Panc1 (cell line): ENCODE results near the gene OSBP2. TPM values are rescaled to one million over a fixed set of nuclear protein-coding genes. Genes with fewer than 3 reads are reported as not detected.

Experiments
- ATAC-seq: fragments of 200-7000 bp; cut with Tn5 transposase; 2 replicates; pipeline ENCODE4 v1.9.1; 2020; ENCODE audit warnings: mild to moderate bottlenecking, moderate library complexity
- BruUV-seq: library from RNA; stranded (reverse); fragments of 400-500 nt; replicated peaks from 2 replicates; lab custom pipeline; 2021; lab: Mats Ljungman, UMichigan
- CTCF ChIA-PET: fragments of 300-600 bp; sonication (Branson Sonifier 250); formaldehyde crosslinking; loops from one replicate; lab custom pipeline; 2022; ENCODE audit warnings: antibody characterized with exemption; lab: Charles Lee
- POLR2A ChIA-PET: fragments of 300-600 bp; sonication (Branson Sonifier 250); formaldehyde crosslinking; loops from one replicate; lab custom pipeline; 2022; ENCODE audit warnings: antibody characterized with exemption; lab: Charles Lee
- DNase-seq: peaks from one replicate; pipeline ENCODE4 v3.0.0-alpha.2; 2010; ENCODE audit warnings: low read depth, low spot score
- H3K27ac ChIP-seq: 2 replicates; pipeline ENCODE4 v1.5.1; 2011; ENCODE audit warnings: mild to moderate bottlenecking, low read length, inconsistent platforms
- H3K27me3 ChIP-seq: fragments of 200-500 bp; sonication (Bioruptor generic); 2 replicates; pipeline ENCODE4 v1.6.0; 2014; ENCODE audit warnings: low read length, inconsistent platforms; ENCODE audit not compliant: control insufficient read depth, insufficient read depth
- H3K36me3 ChIP-seq: fragments of 200-500 bp; sonication (Bioruptor generic); 2 replicates; pipeline ENCODE4 v1.5.1; 2014; ENCODE audit warnings: inconsistent platforms, mild to moderate bottlenecking, low read length, moderate library complexity; ENCODE audit not compliant: control insufficient read depth, insufficient read depth
- H3K4me1 ChIP-seq: 2 replicates; pipeline ENCODE4 v1.5.1; 2011; ENCODE audit warnings: inconsistent platforms, mild to moderate bottlenecking, low read length, moderate library complexity; ENCODE audit not compliant: control insufficient read depth, insufficient read depth
- H3K4me3 ChIP-seq, 2 experiments: 2 replicates each; pipeline ENCODE4 v1.5.1; 2011 to 2012; ENCODE audit warnings: low read depth in 2 of 2, low read length in 2 of 2, mild to moderate bottlenecking in 2 of 2, inconsistent platforms in 1 of 2, moderate library complexity in 1 of 2
- H3K9me3 ChIP-seq: fragments of 200-500 bp; sonication (Bioruptor generic); 2 replicates; pipeline ENCODE4 v1.5.1; 2014; ENCODE audit warnings: low read depth, mild to moderate bottlenecking, inconsistent platforms, low read length, moderate library complexity; ENCODE audit not compliant: control insufficient read depth, insufficient read depth
- CTCF ChIP-seq: fragments of 450-650 bp; IDR thresholded peaks from 2 replicates; pipeline ENCODE4 v1.5.1; 2017; ENCODE audit warnings: mild to moderate bottlenecking
- POLR2AphosphoS5 ChIP-seq: IDR thresholded peaks from 2 replicates; pipeline ENCODE4 v1.6.1; 2012; ENCODE audit warnings: mild to moderate bottlenecking, low read depth, low read length, moderate library complexity
- REST ChIP-seq, 2 experiments: IDR thresholded peaks; 2 replicates each; pipeline ENCODE4 v1.6.1; 2011 to 2012; ENCODE audit warnings: low read depth in 2 of 2, control low read depth in 1 of 2, low read length in 1 of 2, mild to moderate bottlenecking in 1 of 2, moderate library complexity in 1 of 2; ENCODE audit not compliant: insufficient read depth in 1 of 2
- SIN3A ChIP-seq: IDR thresholded peaks from 2 replicates; pipeline ENCODE4 v1.6.1; 2012; ENCODE audit warnings: low read depth, mild to moderate bottlenecking, low read length, moderate library complexity, borderline replicate concordance; ENCODE audit not compliant: insufficient read depth
- TCF7L2 ChIP-seq: IDR thresholded peaks from 2 replicates; pipeline ENCODE4 v1.6.1; 2011; ENCODE audit warnings: mild to moderate bottlenecking, low read depth, low read length, inconsistent platforms
- in situ Hi-C: cut with HindIII; loops from 2 replicates; pipeline ENCODE4 v1.10.0; 2016; ENCODE audit warnings: low sequenced_read_pairs, low pct_unique_long_range_greater_than_20kb
- intact Hi-C: fragments of 100-400 bp; cut with micrococcal nuclease; formaldehyde crosslinking; loops from one replicate; pipeline ENCODE4 v1.10.0; 2022; ENCODE audit not compliant: unreplicated experiment
- total RNA-seq: library from RNA; stranded (reverse); gene quantifications from one replicate; pipeline ENCODE4 v1.2.1, GENCODE V29; 2021; ENCODE audit not compliant: unreplicated experiment

The OSBP2 gene
- total RNA-seq, 1 experiment from 2014 or later: 4.7 TPM

DNA sequence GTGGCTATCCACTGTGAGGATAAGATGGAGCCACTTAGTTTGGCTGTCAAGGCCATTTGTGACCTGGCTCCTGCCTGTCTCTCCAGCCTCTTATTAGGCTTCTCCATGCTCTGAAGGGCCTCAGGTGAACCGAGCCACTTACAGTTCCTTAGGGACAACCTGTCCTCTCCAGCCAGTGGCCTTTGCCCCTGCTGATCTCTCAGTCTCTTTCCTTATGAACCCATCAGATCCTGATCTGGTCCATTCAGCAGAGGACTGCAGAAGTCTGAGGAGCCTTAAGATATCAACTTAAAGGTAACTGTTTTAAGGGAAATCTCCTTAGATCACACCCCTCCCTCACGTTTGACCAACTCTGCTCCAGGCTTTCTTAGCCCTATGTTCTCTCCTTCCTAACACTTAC lies 29.4 kb upstream of the OSBP2 start:
- no TSS peak for BruUV-seq
- CTCF ChIA-PET: interaction anchor here (0.6 kb wide), 2 partner anchors 30 to 70 kb away, joined by 7 read pairs; no protein-coding TSS in a partner anchor

DNA sequence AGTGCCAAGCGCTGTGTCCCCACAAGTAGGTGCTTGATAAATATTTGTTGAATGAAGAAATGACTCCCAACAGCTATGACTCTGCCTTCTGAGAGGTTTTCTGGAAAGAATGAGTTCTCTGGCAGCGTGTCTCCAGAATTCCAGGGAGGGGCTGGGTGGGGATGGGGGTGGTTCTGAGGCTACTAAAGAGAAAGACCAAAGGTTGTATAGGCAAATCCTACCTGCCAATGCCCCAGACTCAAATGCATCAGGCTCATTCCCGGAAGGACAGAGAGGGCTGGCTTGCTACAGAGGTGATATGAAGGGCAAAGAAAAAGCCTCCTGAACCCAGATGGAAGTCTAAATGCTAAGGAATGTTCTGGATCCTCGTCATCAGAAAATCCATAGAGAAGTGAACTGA lies 28.9 kb upstream of the OSBP2 start:
- ChIA-PET POLR2A (no interaction called here), CTCF (interaction anchor here (0.6 kb wide), 1 partner anchor 70 kb away, joined by 7 read pairs; no protein-coding TSS in a partner anchor)
- in situ Hi-C loops (no loop called here), intact Hi-C loops (no loop called here)
- Histone ChIP-seq H3K27me3 (no peaks in the 10 kb centered on the region), H3K36me3 (peaks cover 4% of the 10 kb centered on the region), H3K27ac (no peak overlapping the region), H3K4me1 (0 out of 2 replicates have a peak, but pooled peaks cover 2% of the 10 kb centered on the region), H3K4me3 (no peak overlapping the region), H3K9me3 (no peaks in the 10 kb centered on the region)
- DNase-seq (no peak), ATAC-seq (no peak)
- TF ChIP-seq SIN3A: no peak
- no peak for TF ChIP-seq REST (IDR thresholded peaks at IDR 0.05; ENCODE audit: insufficient read depth in 1 of 2, low read depth in 2 of 2, low read length in 1 of 2)
- no peak for TF ChIP-seq CTCF
- TF ChIP-seq TCF7L2: no peak
- no peak for TF ChIP-seq POLR2AphosphoS5
- BruUV-seq: no TSS peak

More for the DNA sequence above, 29.4 kb upstream of the OSBP2 start:
- no peak overlapping the region for H3K4me3 ChIP-seq
- H3K27me3 ChIP-seq: no peaks in the 10 kb centered on the region
- intact Hi-C loops (no loop called here), in situ Hi-C loops (no loop called here)
- DNase-seq: no peak
- H3K27ac ChIP-seq: no peak overlapping the region
- no peaks in the 10 kb centered on the region for H3K9me3 ChIP-seq
- 0 out of 2 replicates have a peak, but pooled peaks cover 2% of the 10 kb centered on the region for H3K4me1 ChIP-seq
- TF ChIP-seq REST (IDR thresholded peaks at IDR 0.05; ENCODE audit: insufficient read depth in 1 of 2, low read depth in 2 of 2, low read length in 1 of 2): no peak
- no peak for TF ChIP-seq POLR2AphosphoS5
- no peak for TF ChIP-seq CTCF
- TF ChIP-seq SIN3A: no peak
- TF ChIP-seq TCF7L2: no peak
- no peak for ATAC-seq
- POLR2A ChIA-PET: no interaction called here
- peaks cover 4% of the 10 kb centered on the region for H3K36me3 ChIP-seq
